Loucy (cell line): Measurements from ENCODE around the gene CAMTA1.

Source experiments
- CTCF ChIP-seq: fragments of 200-600 bp; sonication (generic); conservative IDR thresholded peaks from 2 replicates; pipeline ENCODE4 v1.5.1; 2014; ENCODE audit warnings: mild to moderate bottlenecking, antibody characterized with exemption, low read length
- EZH2phosphoT487 ChIP-seq: fragments of 200-600 bp; IDR thresholded peaks from 2 replicates; pipeline ENCODE4 v1.6.1; 2018; ENCODE audit warnings: antibody characterized with exemption, mild to moderate bottlenecking, moderate library complexity, borderline replicate concordance

- TF ChIP-seq EZH2phosphoT487 (no peak), CTCF (no peak)
These were observed 622.9 kb downstream of the CAMTA1 start for GRCh38 chr1:7407980-7408770.
